Epidermal melanocyte (primary cell): ENCODE results near the gene ZDHHC13.
"Not testable (repeated sequence)": the region's sequence is repeated elsewhere in the genome, so short reads cannot be mapped to it uniquely, and the experiment has no call there.

ENCODE experiments used
- DNase-seq: peaks from one replicate; pipeline ENCODE4 v3.0.0; 2011; ENCODE audit warnings: low spot score; ENCODE audit not compliant: insufficient read length

The ZDHHC13 gene

DNA sequence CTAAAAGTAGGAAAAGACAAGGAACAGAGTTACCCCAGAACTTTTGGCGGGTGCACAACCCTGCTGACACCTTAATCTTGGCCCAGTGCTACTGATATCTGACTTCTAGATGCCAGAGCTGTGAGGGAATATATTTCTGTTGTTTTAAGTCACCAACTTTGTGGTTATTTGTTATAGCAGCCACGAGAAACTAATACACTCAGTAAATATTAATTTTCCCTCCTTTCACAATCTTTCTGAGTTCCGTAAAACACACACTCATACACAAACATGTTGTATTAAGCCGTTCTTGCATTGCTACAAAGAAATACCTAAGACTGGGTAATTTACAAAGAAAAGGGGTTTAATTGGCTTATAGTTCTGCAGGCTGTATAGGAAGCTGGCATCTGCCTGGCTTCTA lies 16.1 kb upstream of the ZDHHC13 start:
- no peak for DNase-seq

DNA sequence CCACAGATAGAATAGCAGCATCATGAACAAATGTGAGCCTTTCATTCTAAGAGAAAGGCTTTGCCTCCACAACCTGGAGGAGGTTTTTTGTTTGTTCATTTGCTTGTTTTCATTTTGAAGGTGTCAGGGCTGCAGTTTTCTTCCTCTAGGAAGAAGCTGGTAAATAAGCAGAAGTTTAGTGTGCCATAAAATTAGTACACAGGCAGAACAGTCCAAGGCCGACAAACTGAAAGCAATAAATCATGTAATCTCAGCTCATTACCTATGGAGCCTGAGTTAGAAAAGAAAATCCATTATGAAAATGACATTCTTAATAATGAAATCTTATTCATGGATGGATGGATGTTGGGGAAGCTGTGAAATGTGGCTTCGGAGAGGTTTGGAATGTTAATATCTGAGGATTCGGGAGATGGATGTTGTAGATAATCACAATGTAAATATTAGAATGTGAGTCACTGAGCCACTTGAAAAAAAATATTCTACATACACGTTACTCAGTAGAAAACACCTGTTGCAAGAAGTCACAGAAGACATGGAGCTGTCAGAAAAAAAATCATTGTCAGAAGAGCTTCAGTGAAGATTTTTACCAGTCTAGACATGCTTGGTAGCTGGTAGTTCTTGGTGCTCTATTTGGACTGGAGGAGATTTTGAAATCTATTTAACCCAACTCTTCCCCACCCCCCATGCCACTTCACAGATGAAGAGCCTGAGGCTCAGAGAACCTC lies 15.0 kb upstream of the ZDHHC13 start:
- no peak for DNase-seq

GRCh38 chr11:19102521-19102900 lies 14.5 kb upstream of the ZDHHC13 start:
- DNase-seq: no peak

GRCh38 chr11:19105011-19105410 lies 12.0 kb upstream of the ZDHHC13 start:
- no peak for DNase-seq

DNA sequence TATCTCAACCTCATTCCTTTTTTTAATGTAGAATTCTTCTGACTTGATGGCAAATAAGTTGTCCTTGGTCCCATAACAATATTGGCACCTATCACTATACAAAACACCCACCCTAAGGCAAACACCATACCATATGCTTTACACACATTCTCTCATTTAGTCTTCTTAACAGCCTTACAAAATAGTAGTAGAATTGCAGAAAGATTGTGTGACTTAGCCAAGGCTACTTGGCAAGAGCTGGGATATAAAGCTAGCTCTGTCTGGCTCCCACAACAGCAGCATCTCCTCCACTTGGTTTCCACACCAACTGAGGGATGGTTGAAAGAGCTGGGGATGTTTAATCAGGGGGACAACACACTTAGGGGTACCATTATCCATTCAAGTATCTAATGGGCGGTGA lies 9.8 kb upstream of the ZDHHC13 start:
- DNase-seq: no peak

GRCh38 chr11:19110295-19110694 lies 6.7 kb upstream of the ZDHHC13 start:
- no peak for DNase-seq

- DNase-seq: no peak
Observed at GRCh38 chr11:19111809-19112208, 5.2 kb upstream of the ZDHHC13 start.

DNA sequence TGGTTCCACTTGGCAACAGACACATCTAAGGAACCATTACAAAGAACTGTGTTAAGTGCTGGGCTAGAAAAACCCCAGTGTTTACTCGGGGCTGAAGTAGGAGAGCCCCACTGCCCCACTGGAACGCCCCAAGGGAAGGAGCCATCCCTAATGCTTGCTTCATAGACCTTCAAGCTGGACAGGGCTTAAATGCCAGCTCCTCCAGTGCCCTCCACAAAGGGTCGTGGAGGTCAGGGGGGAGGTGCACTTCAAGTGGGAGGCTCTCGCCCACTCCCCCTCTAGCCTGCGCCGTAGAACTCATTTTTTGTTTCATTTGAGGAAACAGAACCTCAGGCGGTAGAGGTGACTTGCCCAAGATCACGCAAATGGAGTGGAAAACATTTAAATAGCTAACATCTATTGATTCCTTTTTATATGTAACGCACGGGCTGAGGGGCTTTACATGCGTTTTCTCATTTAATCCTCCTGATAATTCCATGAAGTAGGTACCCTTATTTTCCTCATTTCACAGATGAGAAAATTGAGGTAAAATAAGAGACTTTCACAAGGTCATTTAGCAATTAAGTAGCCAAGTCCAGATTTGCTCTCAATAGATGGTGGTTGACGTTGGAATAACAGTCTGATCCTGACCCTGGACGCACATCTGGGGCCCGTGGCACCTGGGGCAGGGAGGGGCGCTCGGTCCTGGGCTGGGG lies 545 bp upstream of the ZDHHC13 start:
- no peak for DNase-seq

DNA sequence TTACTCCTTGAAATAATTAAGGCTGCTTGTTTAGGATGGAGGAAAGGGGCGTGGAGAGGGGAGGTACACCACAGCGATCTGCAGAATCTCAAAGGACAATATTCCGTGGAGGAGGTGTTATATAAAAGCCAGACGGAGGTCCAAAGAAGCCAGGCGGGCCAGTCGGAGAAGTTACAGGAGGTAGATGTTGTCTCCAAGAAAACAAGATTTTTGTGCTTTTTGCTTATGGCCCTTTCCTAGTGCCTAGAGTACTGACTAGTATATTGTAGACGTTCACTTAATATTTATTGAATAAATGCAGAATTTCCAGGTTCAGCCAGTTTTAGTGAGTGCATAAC lies 761 bp downstream of the ZDHHC13 start:
- DNase-seq: no peak

- DNase-seq: no peak
Observed at GRCh38 chr11:19121646-19122045, 4.7 kb downstream of the ZDHHC13 start.

GRCh38 chr11:19122960-19123615 lies 6.1 kb downstream of the ZDHHC13 start:
- no peak for DNase-seq

DNA sequence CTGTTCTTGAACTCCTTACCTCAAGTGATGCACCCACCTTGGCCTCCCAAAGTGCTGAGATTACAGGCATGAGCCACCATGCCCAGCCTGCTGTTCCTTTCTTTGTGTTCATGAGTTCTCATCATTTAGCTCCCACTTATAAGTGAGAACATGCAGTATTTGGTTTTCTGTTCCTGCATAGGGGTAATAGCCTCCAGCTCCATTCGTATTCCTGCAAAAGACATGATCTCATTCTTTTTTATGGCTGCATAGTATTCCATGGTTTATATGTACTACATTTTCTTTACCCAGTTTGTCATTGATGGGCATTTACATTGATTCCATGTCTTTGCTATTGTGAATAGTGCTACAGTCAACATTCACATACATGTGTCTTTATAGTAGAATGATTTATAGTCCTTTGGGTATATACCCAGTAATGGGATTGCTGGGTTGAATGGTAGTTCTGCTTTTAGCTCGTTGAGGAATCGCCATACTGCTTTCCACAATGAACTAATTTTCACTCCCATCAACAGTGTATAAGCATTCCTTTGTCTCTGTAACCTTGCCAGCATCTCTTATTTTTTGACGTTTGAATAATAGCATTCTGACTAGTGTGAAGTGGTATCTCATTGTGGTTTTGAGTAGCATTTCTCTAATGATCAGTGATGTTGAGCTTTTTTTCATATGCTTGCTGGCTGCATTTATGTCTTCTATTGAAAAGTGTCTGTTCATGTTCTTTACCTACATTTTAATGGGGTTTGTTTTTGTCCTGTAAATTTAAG lies 9.8 kb downstream of the ZDHHC13 start:
- DNase-seq: not testable (repeated sequence)

DNA sequence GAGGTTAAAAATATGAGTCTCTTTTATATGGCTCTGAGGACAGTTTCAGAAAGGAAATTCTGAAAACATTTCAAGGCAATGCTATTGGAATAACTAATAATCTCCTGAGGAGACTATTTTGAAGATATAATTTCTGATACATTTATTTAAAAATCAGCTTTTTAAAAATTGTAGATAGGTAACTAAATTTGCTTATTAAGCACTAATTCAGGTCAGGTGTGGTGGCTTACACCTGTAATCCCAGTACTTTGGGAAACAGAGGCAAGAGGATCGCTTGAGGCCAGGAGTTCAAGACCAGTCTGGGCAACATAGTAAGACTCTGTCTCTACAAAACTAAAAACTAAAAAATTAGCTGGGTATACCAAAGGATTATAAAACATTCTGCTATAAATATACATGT lies 17.0 kb downstream of the ZDHHC13 start:
- no peak for DNase-seq

GRCh38 chr11:19136884-19137283 lies 19.9 kb downstream of the ZDHHC13 start:
- not testable (repeated sequence) for DNase-seq

GRCh38 chr11:19145319-19145718 lies 28.4 kb downstream of the ZDHHC13 start:
- DNase-seq: no peak

DNA sequence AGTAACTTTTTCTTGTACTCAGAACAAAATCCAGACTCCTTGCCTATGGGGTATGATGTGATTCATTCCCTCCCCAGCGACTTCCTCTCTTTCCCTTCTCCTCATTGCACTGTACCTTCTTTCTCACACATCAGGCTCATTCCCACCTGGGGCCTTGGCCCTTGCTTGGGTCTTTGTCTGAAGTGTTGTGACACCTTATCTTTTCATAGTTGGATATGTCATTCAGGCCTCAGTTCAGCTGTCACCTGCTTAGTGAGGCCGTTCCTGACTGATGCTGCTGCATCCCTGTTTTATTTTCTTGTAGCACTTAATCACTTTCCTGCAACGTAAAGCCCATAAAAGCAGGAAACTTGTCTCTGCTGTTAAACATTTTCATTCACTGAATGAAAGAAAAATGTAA lies 39.9 kb downstream of the ZDHHC13 start:
- DNase-seq: no peak

DNA sequence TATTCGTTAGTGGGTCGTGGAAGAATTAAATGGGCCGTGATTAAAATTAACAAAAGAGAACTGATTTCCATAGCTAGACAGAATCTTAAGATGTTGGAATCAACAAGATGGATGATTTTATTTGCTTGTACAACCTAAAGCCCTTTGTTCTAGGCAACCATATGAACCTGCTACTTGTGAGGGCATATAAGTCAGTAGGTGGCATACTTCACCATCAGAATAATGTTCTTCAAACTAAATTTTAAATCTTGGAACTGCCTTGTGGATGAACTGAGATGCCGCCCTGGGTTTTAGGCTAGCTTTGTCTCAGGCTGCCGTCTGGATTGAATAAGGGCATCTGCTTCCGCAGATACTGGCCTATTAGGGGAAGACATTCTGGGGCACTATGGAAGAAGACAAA lies 43.9 kb downstream of the ZDHHC13 start:
- DNase-seq: no peak

- DNase-seq: no peak
Observed at GRCh38 chr11:19161651-19162050, 44.7 kb downstream of the ZDHHC13 start.

DNA sequence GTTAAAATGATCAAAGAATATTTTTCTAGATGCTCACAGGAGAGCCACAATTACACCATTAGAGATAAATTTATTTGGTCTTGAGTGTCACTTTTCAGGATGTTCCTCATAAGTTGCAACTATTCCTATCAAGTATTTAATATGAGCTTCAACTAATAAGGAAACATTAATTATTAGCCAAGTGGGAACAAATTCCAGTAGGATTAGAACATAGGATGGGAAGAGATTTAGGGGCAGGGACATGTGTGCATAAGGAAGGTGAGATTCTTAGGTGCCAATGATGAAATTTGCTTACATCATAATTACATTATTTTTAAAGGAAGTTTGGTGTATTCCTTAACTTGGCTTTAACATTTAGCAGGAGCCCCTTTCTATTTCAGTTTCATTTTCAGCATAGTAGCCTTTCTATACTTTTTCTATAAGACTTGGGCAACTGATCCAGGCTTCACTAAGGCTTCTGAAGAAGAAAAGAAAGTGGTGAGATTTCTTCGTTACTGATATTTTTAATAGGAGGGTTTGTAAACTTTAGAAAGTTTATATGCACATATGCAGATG lies 46.1 kb downstream of the ZDHHC13 start:
- no peak for DNase-seq

DNA sequence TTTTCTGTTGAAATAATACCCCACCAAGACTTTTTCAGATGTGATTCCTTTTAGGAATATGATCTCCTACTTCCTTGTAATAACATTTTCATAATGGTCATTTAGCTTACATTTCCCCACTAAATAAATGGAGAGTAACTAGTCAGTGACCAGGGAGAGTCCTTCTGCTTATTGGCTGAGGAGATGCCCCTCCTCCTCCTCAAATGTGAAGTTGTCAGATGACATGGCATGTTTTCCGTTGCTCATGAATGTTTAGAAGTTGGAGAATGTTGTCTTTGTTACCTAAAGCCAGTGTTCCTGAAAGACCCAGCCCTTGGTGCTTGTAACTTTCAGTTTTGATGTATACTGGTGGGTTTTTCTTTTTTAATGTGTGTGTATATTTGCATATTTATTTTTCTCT lies 46.6 kb downstream of the ZDHHC13 start:
- no peak for DNase-seq

DNA sequence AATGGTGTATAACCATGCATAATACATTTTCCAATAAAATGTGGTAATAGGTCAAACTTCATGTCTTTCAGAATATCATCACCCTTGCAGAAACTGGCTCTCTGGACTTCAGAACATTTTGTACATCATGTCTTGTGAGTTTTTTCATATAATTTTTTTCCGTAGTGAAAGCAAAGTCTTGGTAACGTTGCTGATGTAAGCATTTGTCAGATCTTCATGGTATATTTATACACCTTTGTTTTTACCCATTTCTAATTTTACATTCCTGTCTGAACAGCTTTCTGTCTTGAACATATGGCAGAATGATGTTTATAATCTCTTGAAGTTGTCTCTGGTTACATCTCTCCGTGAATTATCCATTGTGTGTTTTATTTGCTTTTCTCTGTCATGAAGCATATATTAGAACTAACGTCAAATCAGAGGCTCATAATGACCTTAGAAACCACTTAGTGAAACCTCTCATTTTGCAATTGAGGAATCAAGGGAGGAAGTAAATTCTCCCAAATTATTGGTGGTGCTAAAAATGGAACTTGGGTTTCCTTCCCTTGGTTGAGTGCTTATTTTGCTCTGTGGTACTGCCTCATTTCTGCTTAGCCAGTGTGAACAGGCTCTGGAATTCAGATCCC lies 47.4 kb downstream of the ZDHHC13 start:
- DNase-seq: no peak
